Stimulated activated CD4-positive, alpha-beta T cell treated with anti-CD3 and anti-CD28 coated beads, Interleukin-1b, Interleukin-23, amount 100 ng/mL, for 1 hour (primary cell): ENCODE results near the gene KIF5C.

ENCODE experiments used
- DNase-seq, 2 donors: peaks; one replicate each; pipeline ENCODE4 v3.0.0-alpha.2; 2020; ENCODE audit warnings: low read depth in 2 of 2

The KIF5C gene

GRCh38 chr2:148989882-148990493 is 115.0 kb downstream of the KIF5C start:
- DNase-seq, result peak; percentile 4 to 8

GRCh38 chr2:148990968-148991367 is 115.9 kb downstream of the KIF5C start:
- no peak for DNase-seq

GRCh38 chr2:148992448-148992847 is 117.4 kb downstream of the KIF5C start:
- no peak for DNase-seq

- DNase-seq, result no peak
Measured at GRCh38 chr2:148993351-148993750, 118.3 kb downstream of the KIF5C start.

GRCh38 chr2:148994341-148994740 is 119.3 kb downstream of the KIF5C start:
- no peak for DNase-seq

GRCh38 chr2:148996805-148997204 is 121.8 kb downstream of the KIF5C start:
- no peak for DNase-seq

GRCh38 chr2:148998165-148998830 is 123.3 kb downstream of the KIF5C start:
- DNase-seq, result no peak

GRCh38 chr2:148998831-148999200 is 123.8 kb downstream of the KIF5C start:
- DNase-seq, result no peak

- DNase-seq, result no peak
Measured at GRCh38 chr2:148999451-148999921, 124.5 kb downstream of the KIF5C start.

- DNase-seq, result no peak
Measured at GRCh38 chr2:149000158-149000938, 125.3 kb downstream of the KIF5C start.

GRCh38 chr2:149001496-149001895 is 126.5 kb downstream of the KIF5C start:
- DNase-seq, result no peak

- no peak for DNase-seq
Measured at GRCh38 chr2:149002378-149002890, 127.4 kb downstream of the KIF5C start.

GRCh38 chr2:149002891-149003740 is 128.1 kb downstream of the KIF5C start:
- no peak for DNase-seq

- DNase-seq, result no peak
Measured at GRCh38 chr2:149004836-149005235, 129.8 kb downstream of the KIF5C start.

- DNase-seq, result no peak
Measured at GRCh38 chr2:149005471-149006077, 130.5 kb downstream of the KIF5C start.

- DNase-seq, result no peak
Measured at GRCh38 chr2:149006883-149007543, 132.0 kb downstream of the KIF5C start.

- DNase-seq, result no peak
Measured at GRCh38 chr2:149008381-149008780, 133.4 kb downstream of the KIF5C start.

GRCh38 chr2:149009576-149010461 is 134.8 kb downstream of the KIF5C start:
- DNase-seq, result no peak

GRCh38 chr2:149012545-149012944 is 137.5 kb downstream of the KIF5C start:
- DNase-seq, result no peak

GRCh38 chr2:149015501-149015900 is 140.5 kb downstream of the KIF5C start:
- DNase-seq, result no peak
